ENCODE data around the gene WTAP. TPM values are rescaled to one million over a fixed set of nuclear protein-coding genes. Genes with fewer than 3 reads are reported as not detected.
"Not testable (repeated sequence)": the region's sequence is repeated elsewhere in the genome, so short reads cannot be mapped to it uniquely, and the experiment has no call there.

The WTAP gene
- total RNA-seq (2014; rRNA removed; shearing (Covaris generic)): 153 and 169 TPM in 2 replicates

- peak; percentile 99 for DNase-seq (ENCODE audit: low read depth)
Observed at GRCh38 chr6:159726918-159727716, at the start of gene WTAP. Gene WTAP (plus strand): TSS chr6:159727506. CDS start chr6:159736266, 8,760 bp downstream.

GRCh38 chr6:159677506-159678165, 49.7 kb upstream of the WTAP start:
- no peak for DNase-seq (ENCODE audit: low read depth)

- no peak for DNase-seq (ENCODE audit: low read depth)
Observed at GRCh38 chr6:159678574-159678973, 48.7 kb upstream of the WTAP start.

GRCh38 chr6:159679091-159680077, 47.9 kb upstream of the WTAP start:
- DNase-seq (ENCODE audit: low read depth): peak; percentile 37

- DNase-seq (ENCODE audit: low read depth): no peak
Observed at GRCh38 chr6:159680104-159680503, 47.2 kb upstream of the WTAP start.

- DNase-seq (ENCODE audit: low read depth): no peak
Observed at GRCh38 chr6:159681191-159681880, 46.0 kb upstream of the WTAP start.

GRCh38 chr6:159682295-159682694, 45.0 kb upstream of the WTAP start:
- DNase-seq (ENCODE audit: low read depth): no peak

GRCh38 chr6:159682810-159683209, 44.5 kb upstream of the WTAP start:
- DNase-seq (ENCODE audit: low read depth): no peak

GRCh38 chr6:159684013-159684304, 43.3 kb upstream of the WTAP start:
- no peak for DNase-seq (ENCODE audit: low read depth)

GRCh38 chr6:159686040-159686439, 41.3 kb upstream of the WTAP start:
- DNase-seq (ENCODE audit: low read depth): no peak

GRCh38 chr6:159686703-159687102, 40.6 kb upstream of the WTAP start:
- no peak for DNase-seq (ENCODE audit: low read depth)

- DNase-seq (ENCODE audit: low read depth): no peak
Observed at GRCh38 chr6:159687341-159687740, 40.0 kb upstream of the WTAP start.

- DNase-seq (ENCODE audit: low read depth): no peak
Observed at GRCh38 chr6:159688266-159688905, 38.9 kb upstream of the WTAP start.

GRCh38 chr6:159689001-159689400, 38.3 kb upstream of the WTAP start:
- DNase-seq (ENCODE audit: low read depth): no peak

- DNase-seq (ENCODE audit: low read depth): not testable (repeated sequence)
Observed at GRCh38 chr6:159690135-159690534, 37.2 kb upstream of the WTAP start.

- peak; percentile 65 for DNase-seq (ENCODE audit: low read depth)
Observed at GRCh38 chr6:159691133-159691962, 36.0 kb upstream of the WTAP start.

GRCh38 chr6:159691963-159692287, 35.4 kb upstream of the WTAP start:
- DNase-seq (ENCODE audit: low read depth): peak; percentile 17

- DNase-seq (ENCODE audit: low read depth): peak; percentile 67
Observed at GRCh38 chr6:159692303-159693127, 34.8 kb upstream of the WTAP start.

GRCh38 chr6:159693128-159693893, 34.0 kb upstream of the WTAP start, which contains the start of gene SOD2:
Gene SOD2 (minus strand): TSS chr6:159693241. CDS start chr6:159693167, 74 bp downstream.
- DNase-seq (ENCODE audit: low read depth): peak; percentile 93
